ENCODE results near the gene DIPK1A. TPM values are rescaled to one million over a fixed set of nuclear protein-coding genes. Genes with fewer than 3 reads are reported as not detected.
"Not testable (repeated sequence)": the region's sequence is repeated elsewhere in the genome, so short reads cannot be mapped to it uniquely, and the experiment has no call there.

DIPK1A gene
- total RNA-seq, 1 donor from 2014 or later = 0.20 TPM

- no peak for DNase-seq (ENCODE audit: low read depth in 2 of 2)
Measured at GRCh38 chr1:92921031-92922023, 39.9 kb downstream of the DIPK1A start.

GRCh38 chr1:92916899-92917298 lies 44.4 kb downstream of the DIPK1A start:
- no peak for DNase-seq (ENCODE audit: low read depth in 2 of 2)

GRCh38 chr1:92915547-92915946 lies 45.7 kb downstream of the DIPK1A start:
- DNase-seq (ENCODE audit: low read depth in 2 of 2) = no peak

- no peak for DNase-seq (ENCODE audit: low read depth in 2 of 2)
Measured at GRCh38 chr1:92913093-92913819, 48.0 kb downstream of the DIPK1A start.

GRCh38 chr1:92910081-92910480 lies 51.2 kb downstream of the DIPK1A start:
- DNase-seq (ENCODE audit: low read depth in 2 of 2) = no peak

- DNase-seq (ENCODE audit: low read depth in 2 of 2) = peak in 1 of 2 donors; percentile 1
Measured at GRCh38 chr1:92909321-92909720, 51.9 kb downstream of the DIPK1A start.

- DNase-seq (ENCODE audit: low read depth in 2 of 2) = no peak
Measured at GRCh38 chr1:92907949-92908684, 53.1 kb downstream of the DIPK1A start.

- DNase-seq (ENCODE audit: low read depth in 2 of 2) = no peak
Measured at GRCh38 chr1:92903765-92904164, 57.5 kb downstream of the DIPK1A start.

- DNase-seq (ENCODE audit: low read depth in 2 of 2) = no peak
Measured at GRCh38 chr1:92902406-92902744, 58.9 kb downstream of the DIPK1A start.

- DNase-seq (ENCODE audit: low read depth in 2 of 2) = no peak
Measured at GRCh38 chr1:92901699-92902405, 59.4 kb downstream of the DIPK1A start.

GRCh38 chr1:92901126-92901525 lies 60.1 kb downstream of the DIPK1A start:
- DNase-seq (ENCODE audit: low read depth in 2 of 2) = no peak

GRCh38 chr1:92900539-92900938 lies 60.7 kb downstream of the DIPK1A start:
- DNase-seq (ENCODE audit: low read depth in 2 of 2) = no peak

- DNase-seq (ENCODE audit: low read depth in 2 of 2) = no peak
Measured at GRCh38 chr1:92899780-92900179, 61.5 kb downstream of the DIPK1A start.

GRCh38 chr1:92898053-92898452 lies 63.2 kb downstream of the DIPK1A start:
- not testable (repeated sequence) for DNase-seq (ENCODE audit: low read depth in 2 of 2)

- DNase-seq (ENCODE audit: low read depth in 2 of 2) = no peak
Measured at GRCh38 chr1:92887465-92887864, 73.8 kb downstream of the DIPK1A start.

- DNase-seq (ENCODE audit: low read depth in 2 of 2) = no peak
Measured at GRCh38 chr1:92886886-92887419, 74.3 kb downstream of the DIPK1A start.

- DNase-seq (ENCODE audit: low read depth in 2 of 2) = no peak
Measured at GRCh38 chr1:92884195-92884594, 77.1 kb downstream of the DIPK1A start.

GRCh38 chr1:92883297-92883696 lies 78.0 kb downstream of the DIPK1A start:
- no peak for DNase-seq (ENCODE audit: low read depth in 2 of 2)

GRCh38 chr1:92882819-92883218 lies 78.4 kb downstream of the DIPK1A start:
- DNase-seq (ENCODE audit: low read depth in 2 of 2) = no peak

- DNase-seq (ENCODE audit: low read depth in 2 of 2) = no peak
Measured at GRCh38 chr1:92881391-92881790, 79.9 kb downstream of the DIPK1A start.
